PC-9 (cell line): ENCODE results near the gene UCN2.

Experiments
- EZH2 ChIP-seq: fragments of 200-600 bp; sonication (generic); IDR thresholded peaks from 2 replicates; pipeline ENCODE4 v1.8.0; 2017; ENCODE audit warnings: antibody characterized with exemption, low read depth
- TF ChIP-seq, protein P1 (sequence below): fragments of 200-600 bp; sonication (generic); conservative IDR thresholded peaks from 2 replicates; pipeline ENCODE4 v1.6.1; 2017; ENCODE audit warnings: mixed run types, antibody characterized with exemption, mild to moderate bottlenecking, moderate library complexity

DNA sequence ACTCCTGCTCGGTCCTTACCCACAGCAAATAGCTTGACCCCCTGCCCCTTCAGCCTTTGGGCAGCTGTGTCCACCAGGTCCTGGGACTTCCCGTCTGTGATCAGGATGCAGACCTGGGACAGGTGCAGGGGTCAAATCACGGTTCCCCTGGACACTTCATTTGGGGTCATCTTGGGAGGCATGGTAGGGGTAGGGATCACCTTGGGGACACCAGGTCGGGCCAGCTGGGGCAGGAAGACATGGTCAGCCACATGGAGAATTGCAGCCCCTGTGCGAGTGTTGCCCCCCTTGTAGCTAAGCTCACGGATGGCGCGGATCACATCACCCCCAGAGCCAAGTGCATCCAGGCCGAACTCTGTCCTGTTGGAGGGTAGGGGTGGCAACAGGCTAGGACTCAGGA is 29.8 kb upstream of the UCN2 start:
- TF ChIP-seq, protein P1, sequence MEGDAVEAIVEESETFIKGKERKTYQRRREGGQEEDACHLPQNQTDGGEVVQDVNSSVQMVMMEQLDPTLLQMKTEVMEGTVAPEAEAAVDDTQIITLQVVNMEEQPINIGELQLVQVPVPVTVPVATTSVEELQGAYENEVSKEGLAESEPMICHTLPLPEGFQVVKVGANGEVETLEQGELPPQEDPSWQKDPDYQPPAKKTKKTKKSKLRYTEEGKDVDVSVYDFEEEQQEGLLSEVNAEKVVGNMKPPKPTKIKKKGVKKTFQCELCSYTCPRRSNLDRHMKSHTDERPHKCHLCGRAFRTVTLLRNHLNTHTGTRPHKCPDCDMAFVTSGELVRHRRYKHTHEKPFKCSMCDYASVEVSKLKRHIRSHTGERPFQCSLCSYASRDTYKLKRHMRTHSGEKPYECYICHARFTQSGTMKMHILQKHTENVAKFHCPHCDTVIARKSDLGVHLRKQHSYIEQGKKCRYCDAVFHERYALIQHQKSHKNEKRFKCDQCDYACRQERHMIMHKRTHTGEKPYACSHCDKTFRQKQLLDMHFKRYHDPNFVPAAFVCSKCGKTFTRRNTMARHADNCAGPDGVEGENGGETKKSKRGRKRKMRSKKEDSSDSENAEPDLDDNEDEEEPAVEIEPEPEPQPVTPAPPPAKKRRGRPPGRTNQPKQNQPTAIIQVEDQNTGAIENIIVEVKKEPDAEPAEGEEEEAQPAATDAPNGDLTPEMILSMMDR, result no peak
- TF ChIP-seq EZH2, result no peak
